Subcutaneous adipose tissue (tissue), 4 donors: ENCODE results near the gene VEPH1. TPM values are rescaled to one million over a fixed set of nuclear protein-coding genes. Genes with fewer than 3 reads are reported as not detected.

Experiments
- total RNA-seq, 4 donors: library from RNA; depleted of rRNA; stranded (reverse); fragments of >200 nt; gene quantifications; one replicate each; pipeline ENCODE4 v1.1.0, GENCODE V29; 2016
- TF ChIP-seq, protein P1 (sequence below): fragments of 450-650 bp; IDR thresholded peaks from one replicate; pipeline ENCODE4 v1.5.1; 2016; ENCODE audit warnings: low read depth, mild to moderate bottlenecking, control low read depth, antibody characterized with exemption, moderate library complexity

Gene VEPH1
- total RNA-seq, 4 donors from 2014 or later, result 0.44 to 11.9 (median 3.1) TPM

- TF ChIP-seq, protein P1, sequence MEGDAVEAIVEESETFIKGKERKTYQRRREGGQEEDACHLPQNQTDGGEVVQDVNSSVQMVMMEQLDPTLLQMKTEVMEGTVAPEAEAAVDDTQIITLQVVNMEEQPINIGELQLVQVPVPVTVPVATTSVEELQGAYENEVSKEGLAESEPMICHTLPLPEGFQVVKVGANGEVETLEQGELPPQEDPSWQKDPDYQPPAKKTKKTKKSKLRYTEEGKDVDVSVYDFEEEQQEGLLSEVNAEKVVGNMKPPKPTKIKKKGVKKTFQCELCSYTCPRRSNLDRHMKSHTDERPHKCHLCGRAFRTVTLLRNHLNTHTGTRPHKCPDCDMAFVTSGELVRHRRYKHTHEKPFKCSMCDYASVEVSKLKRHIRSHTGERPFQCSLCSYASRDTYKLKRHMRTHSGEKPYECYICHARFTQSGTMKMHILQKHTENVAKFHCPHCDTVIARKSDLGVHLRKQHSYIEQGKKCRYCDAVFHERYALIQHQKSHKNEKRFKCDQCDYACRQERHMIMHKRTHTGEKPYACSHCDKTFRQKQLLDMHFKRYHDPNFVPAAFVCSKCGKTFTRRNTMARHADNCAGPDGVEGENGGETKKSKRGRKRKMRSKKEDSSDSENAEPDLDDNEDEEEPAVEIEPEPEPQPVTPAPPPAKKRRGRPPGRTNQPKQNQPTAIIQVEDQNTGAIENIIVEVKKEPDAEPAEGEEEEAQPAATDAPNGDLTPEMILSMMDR, result no peak
These were observed 28.1 kb upstream of the VEPH1 start for GRCh38 chr3:157531301-157531660.

- TF ChIP-seq, protein P1, result no peak
These were observed 27.6 kb upstream of the VEPH1 start for GRCh38 chr3:157530637-157531300.

- TF ChIP-seq, protein P1, result no peak
These were observed 26.5 kb upstream of the VEPH1 start for GRCh38 chr3:157529751-157530150.

DNA sequence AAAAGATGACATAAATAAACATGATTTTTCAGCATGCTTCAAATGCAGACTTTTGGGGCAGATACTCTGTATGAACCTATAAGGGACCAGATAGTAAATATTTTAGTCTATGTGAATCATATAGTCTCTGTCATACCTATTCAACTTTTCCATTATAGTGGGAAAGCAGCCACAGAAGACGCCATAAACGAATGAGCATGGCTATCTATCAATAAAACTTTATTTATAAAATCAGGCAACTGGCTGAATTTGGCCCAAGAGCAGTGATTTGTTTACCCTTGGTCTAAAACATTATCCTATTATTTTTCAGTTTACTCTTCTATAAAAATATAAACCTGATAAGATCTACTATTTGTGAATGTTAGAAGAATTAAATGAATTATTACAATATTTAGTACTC is 25.9 kb upstream of the VEPH1 start:
- TF ChIP-seq, protein P1, result no peak

DNA sequence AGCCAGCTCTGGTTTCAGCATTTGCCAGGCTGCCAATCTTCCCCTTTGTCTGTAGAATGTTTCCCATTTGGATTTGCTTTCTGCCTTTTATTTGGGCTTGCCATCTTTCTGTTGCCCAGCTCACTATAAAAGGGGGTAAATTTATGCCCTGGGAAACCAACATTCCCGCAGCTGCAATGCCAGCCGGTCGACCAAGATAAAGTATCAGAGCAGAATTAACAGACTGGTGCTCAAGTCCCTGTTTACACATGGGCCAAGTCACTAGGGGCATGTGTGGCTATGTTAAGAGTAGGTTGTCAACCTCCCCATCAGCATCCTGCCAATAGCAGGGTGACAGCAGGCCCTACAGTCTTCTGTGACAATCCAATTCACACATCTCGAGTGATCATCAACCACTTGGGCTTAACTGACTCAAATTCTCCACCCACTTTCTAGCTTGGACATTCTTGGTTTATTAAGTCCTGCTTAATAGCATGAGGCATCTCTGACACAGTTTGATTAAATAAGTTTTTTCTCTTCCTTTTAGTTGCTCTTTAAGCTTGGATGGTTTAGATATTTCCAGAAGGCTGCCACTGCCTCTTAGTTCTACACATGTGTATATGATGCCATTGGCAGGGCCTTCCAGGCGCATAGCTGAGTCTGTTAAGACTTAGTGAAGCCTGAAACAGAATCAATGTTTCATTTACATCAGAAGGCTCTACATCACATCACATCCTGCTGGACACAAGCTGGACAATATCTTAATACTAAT is 24.1 kb upstream of the VEPH1 start:
- TF ChIP-seq, protein P1, result no peak

DNA sequence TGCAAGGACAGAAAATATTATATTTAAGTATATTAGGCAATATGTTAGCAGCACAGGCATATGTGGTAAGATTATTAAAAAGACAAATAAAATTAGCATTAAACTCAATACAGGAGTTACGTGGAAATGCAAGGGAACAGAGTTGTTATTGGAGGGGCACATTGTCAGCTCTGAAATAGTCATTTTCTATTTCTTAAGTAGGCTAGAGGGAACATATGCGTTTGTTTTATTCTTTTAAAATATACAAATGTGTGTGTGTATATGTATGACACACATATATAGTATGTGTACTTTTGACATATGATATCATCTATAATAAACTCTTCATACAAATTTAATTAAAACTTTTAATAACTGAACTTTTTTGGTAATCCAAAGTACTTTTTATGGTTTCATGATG is 22.8 kb upstream of the VEPH1 start:
- TF ChIP-seq, protein P1, result no peak

GRCh38 chr3:157523814-157524213 is 20.6 kb upstream of the VEPH1 start:
- TF ChIP-seq, protein P1, result no peak
